Sigmoid colon (tissue), 7 donors: Measurements from ENCODE around the gene DEFB123. TPM values are rescaled to one million over a fixed set of nuclear protein-coding genes. Genes with fewer than 3 reads are reported as not detected.

ENCODE experiments used
- DNase-seq: peaks from one replicate; pipeline ENCODE4 v3.0.0-alpha.2; 2019
- H3K27ac ChIP-seq, 4 donors: fragments of 200-600 bp; sonication (generic); one replicate each; pipeline ENCODE4 v1.5.1; 2016 to 2019; ENCODE audit warnings: mild to moderate bottlenecking in 1 of 4
- H3K27me3 ChIP-seq, 3 donors: fragments of 200-600 bp; sonication (generic); one replicate each; pipeline ENCODE4 v1.5.1; 2019; ENCODE audit warnings: mild to moderate bottlenecking in 1 of 3
- H3K36me3 ChIP-seq, 4 donors: fragments of 200-600 bp; sonication (generic); one replicate each; pipeline ENCODE4 v1.5.1; 2016 to 2019
- H3K4me1 ChIP-seq, 4 donors: fragments of 200-600 bp; sonication (generic); one replicate each; pipeline ENCODE4 v1.5.1; 2017 to 2019
- H3K4me3 ChIP-seq, 4 donors: fragments of 200-600 bp; sonication (generic); one replicate each; pipeline ENCODE4 v1.5.1; 2017 to 2019; ENCODE audit warnings: mild to moderate bottlenecking in 2 of 4, moderate library complexity in 1 of 4
- H3K9me3 ChIP-seq, 4 donors: fragments of 200-600 bp in 3 of 4; sonication (generic) in 3 of 4; one replicate each; pipeline versions ENCODE4 v1.5.1 to v1.6.1; 2013 to 2019
- CTCF ChIP-seq, 4 experiments: fragments of 450-650 bp in 3 of 4; fragments of 200-600 bp in 1 of 4; IDR thresholded peaks; one replicate each; pipeline ENCODE4 v1.5.1; 2016 to 2019; ENCODE audit warnings: antibody characterized with exemption in 4 of 4, mild to moderate bottlenecking in 3 of 4, moderate library complexity in 2 of 4
- EP300 ChIP-seq, 4 donors: sonication (generic); formaldehyde crosslinking; IDR thresholded peaks; one replicate each; pipeline ENCODE4 v1.6.1; 2017; ENCODE audit warnings: antibody characterized with exemption in 4 of 4
- POLR2A ChIP-seq, 2 donors: fragments of 450-650 bp; IDR thresholded peaks; one replicate each; pipeline ENCODE4 v1.6.1; 2016; ENCODE audit warnings: antibody characterized with exemption in 2 of 2, mild to moderate bottlenecking in 2 of 2, moderate library complexity in 2 of 2
- POLR2AphosphoS5 ChIP-seq, 4 donors: sonication (generic); formaldehyde crosslinking; IDR thresholded peaks; one replicate each; pipeline ENCODE4 v1.6.1; 2017; ENCODE audit warnings: antibody characterized with exemption in 4 of 4
- WGBS, 2 donors: extraction: QIAGEN DNeasy Blood & Tissue Kit; methylation state at CpG; one replicate each; pipeline ENCODE4 v1.1.7; 2013; 5-methylcytosine and 5-hydroxymethylcytosine counted together
- intact Hi-C: fragments of 100-400 bp; cut with DNase I; formaldehyde crosslinking; loops from one replicate; pipeline ENCODE4 v1.15.1; 2023
- polyA plus RNA-seq, 3 donors: library from polyadenylated mRNA; stranded (reverse); fragments of 200-250 nt; gene quantifications; one replicate each; pipeline ENCODE4 v1.2.3, GENCODE V29; 2013
- total RNA-seq, 4 donors: library from RNA; depleted of rRNA; stranded (reverse); fragments of >200 nt; gene quantifications; one replicate each; pipeline ENCODE4 v1.1.0, GENCODE V29; 2016
- donor health status: healthy with polysubstance abuse.
- donor health status: Bipolar disorder and iron deficiency.
- donor health status: healthy.

DEFB123 gene
- total and polyA plus RNA-seq, 7 donors: not detected

GRCh38 chr20:31472395-31473330 is 32.2 kb downstream of the DEFB123 start:
- Histone ChIP-seq H3K27me3 (peaks cover 10 to 34% (median 19%) of the 10 kb centered on the region in 3 donors), H3K9me3 (no peaks in the 10 kb centered on the region), H3K36me3 (no peaks in the 10 kb centered on the region), H3K4me3 (no peak overlapping the region), H3K4me1 (peaks cover 0 to 15% (median 11%) of the 10 kb centered on the region in 4 donors), H3K27ac (peak overlapping the region in 1 of 4 donors; percentile 21)
- intact Hi-C loops: no loop called here
- DNase-seq: no peak
- no peak for TF ChIP-seq POLR2AphosphoS5 (IDR thresholded peaks at IDR 0.05)
- WGBS, 2 donors: 63 to 67% methylated on average over 7 of the region's 8 CpGs

- Histone ChIP-seq H3K27ac (peak overlapping the region in 2 of 4 donors; percentile 21 to 71), H3K4me1 (peaks cover 0 to 15% (median 11%) of the 10 kb centered on the region in 4 donors), H3K36me3 (no peaks in the 10 kb centered on the region), H3K27me3 (peaks cover 10 to 35% (median 19%) of the 10 kb centered on the region in 3 donors), H3K9me3 (no peaks in the 10 kb centered on the region), H3K4me3 (no peak overlapping the region)
- no peak for TF ChIP-seq CTCF (IDR thresholded peaks at IDR 0.05)
- no peak for TF ChIP-seq POLR2A (IDR thresholded peaks at IDR 0.05)
- no peak for TF ChIP-seq POLR2AphosphoS5 (IDR thresholded peaks at IDR 0.05)
- TF ChIP-seq EP300 (IDR thresholded peaks at IDR 0.05): no peak
- DNase-seq: no peak
- intact Hi-C loops: no loop called here
- 81 to 86% methylated on average over 5 of the region's 5 CpGs for WGBS, 2 donors
Measured at GRCh38 chr20:31473331-31474096, 33.1 kb downstream of the DEFB123 start.

GRCh38 chr20:31474097-31474436 is 33.6 kb downstream of the DEFB123 start:
- WGBS, 2 donors: 57 to 66% methylated on average over 2 of the region's 2 CpGs
- Histone ChIP-seq H3K4me1 (peaks cover 0 to 15% (median 11%) of the 10 kb centered on the region in 4 donors), H3K9me3 (no peaks in the 10 kb centered on the region), H3K27ac (peak overlapping the region in 2 of 4 donors; percentile 71 to 79), H3K4me3 (no peak overlapping the region), H3K27me3 (peaks cover 10 to 35% (median 19%) of the 10 kb centered on the region in 3 donors), H3K36me3 (no peaks in the 10 kb centered on the region)
- no peak for DNase-seq
- intact Hi-C loops: no loop called here
- TF ChIP-seq EP300 (IDR thresholded peaks at IDR 0.05): no peak
- TF ChIP-seq CTCF (IDR thresholded peaks at IDR 0.05): no peak
- TF ChIP-seq POLR2AphosphoS5 (IDR thresholded peaks at IDR 0.05): no peak
- no peak for TF ChIP-seq POLR2A (IDR thresholded peaks at IDR 0.05)

DNA sequence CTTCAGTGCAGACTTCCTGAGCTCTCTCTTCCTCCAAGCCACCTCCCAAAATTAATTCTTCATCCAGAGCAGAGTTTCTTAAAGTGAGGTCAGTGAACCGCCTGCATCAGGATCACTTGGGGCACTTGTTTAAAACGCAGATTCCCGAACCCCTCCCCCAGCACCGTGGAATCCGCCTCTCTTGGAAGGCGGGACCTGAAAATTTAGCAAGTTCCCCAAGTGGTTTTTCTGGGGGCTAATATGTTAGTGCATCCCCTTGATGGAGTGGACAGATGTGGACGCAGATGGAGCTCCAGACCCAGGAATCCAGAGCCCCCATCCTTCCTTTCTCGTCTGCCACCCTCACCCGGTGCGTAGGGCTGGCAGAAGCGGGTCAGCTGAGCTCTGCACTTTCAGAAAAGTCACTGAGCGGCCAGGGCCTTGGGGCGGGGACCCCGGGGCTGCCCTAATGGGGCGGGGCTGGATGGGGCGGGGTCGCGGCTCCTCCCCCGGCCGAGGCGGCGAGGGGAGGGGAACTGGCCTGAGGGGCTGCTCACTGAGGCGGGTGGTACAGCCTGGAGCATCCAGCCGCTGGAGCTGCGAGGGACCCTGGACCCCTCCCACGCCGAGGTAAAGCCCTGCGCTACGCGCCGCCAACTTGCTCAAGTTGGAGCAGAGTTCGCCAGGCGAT is 34.5 kb downstream of the DEFB123 start, which contains the start of the genes DEFB124 and REM1:
DEFB124 (minus strand) TSS at position 370 of the 670 bp plus-strand sequence. CDS start 2,114 bp downstream, outside the sequence.
REM1 (plus strand) TSS at position 531 of the 670 bp plus-strand sequence. CDS start 1,158 bp downstream, outside the sequence.
- peak; percentile 77 for DNase-seq
- Histone ChIP-seq H3K4me1 (peaks cover 0 to 15% (median 11%) of the 10 kb centered on the region in 4 donors), H3K27ac (peak within 1 kb of the TSS; percentile 67 to 79 (median 71)), H3K9me3 (no peaks in the 10 kb centered on the region), H3K27me3 (peaks cover 10 to 35% (median 19%) of the 10 kb centered on the region in 3 donors), H3K36me3 (no peaks in the 10 kb centered on the region), H3K4me3 (peak within 1 kb of the TSS; percentile 35 to 56 (median 50))
- WGBS, 2 donors: 4 to 13% methylated on average over 33 of the region's 33 CpGs
- intact Hi-C loops: no loop called here
- no peak for TF ChIP-seq CTCF (IDR thresholded peaks at IDR 0.05)
- TF ChIP-seq EP300 (IDR thresholded peaks at IDR 0.05): no peak
- TF ChIP-seq POLR2A (IDR thresholded peaks at IDR 0.05): no peak
- peak in 3 of 4 donors; percentile 18 to 67 (median 66) for TF ChIP-seq POLR2AphosphoS5 (IDR thresholded peaks at IDR 0.05)
